H9 (cell line): Measurements from ENCODE around the gene TEX22. TPM values are rescaled to one million over a fixed set of nuclear protein-coding genes. Genes with fewer than 3 reads are reported as not detected.

ENCODE experiments used
- DNase-seq: peaks from one replicate; pipeline ENCODE4 v3.0.0-alpha.2; 2017
- H2AFZ ChIP-seq: one replicate; pipeline ENCODE4 v1.6.1; 2013; ENCODE audit warnings: mild to moderate bottlenecking, low read length, control low read depth, moderate library complexity
- H2AK5ac ChIP-seq: 2 replicates; pipeline ENCODE4 v1.6.1; 2013; ENCODE audit warnings: low read length, control low read depth, mixed read lengths; ENCODE audit not compliant: insufficient read length
- H2BK120ac ChIP-seq: one replicate; pipeline ENCODE4 v1.6.1; 2013; ENCODE audit warnings: low read depth, mild to moderate bottlenecking, low read length, control low read depth, inconsistent platforms; ENCODE audit not compliant: poor library complexity, severe bottlenecking
- H2BK12ac ChIP-seq: 2 replicates; pipeline ENCODE4 v1.6.1; 2013; ENCODE audit warnings: low read length, control low read depth, mixed read lengths, low read depth; ENCODE audit not compliant: insufficient read length
- H2BK15ac ChIP-seq: 2 replicates; pipeline ENCODE4 v1.6.1; 2013; ENCODE audit warnings: low read depth, low read length, control low read depth
- H2BK20ac ChIP-seq: one replicate; pipeline ENCODE4 v1.6.1; 2013; ENCODE audit warnings: low read depth, mild to moderate bottlenecking, low read length, control low read depth, inconsistent platforms; ENCODE audit not compliant: poor library complexity, severe bottlenecking
- H2BK5ac ChIP-seq: 2 replicates; pipeline ENCODE4 v1.6.1; 2013; ENCODE audit warnings: low read length, control low read depth, mixed read lengths; ENCODE audit not compliant: insufficient read length
- H3K14ac ChIP-seq: 2 replicates; pipeline ENCODE4 v1.6.1; 2013; ENCODE audit warnings: low read length, control low read depth; ENCODE audit not compliant: insufficient read depth
- H3K18ac ChIP-seq: 2 replicates; pipeline ENCODE4 v1.6.1; 2013; ENCODE audit warnings: low read depth, mild to moderate bottlenecking, mixed read lengths, low read length, control low read depth; ENCODE audit not compliant: insufficient read length
- H3K23ac ChIP-seq: 2 replicates; pipeline ENCODE4 v1.6.1; 2013; ENCODE audit warnings: low read length, control low read depth, mixed read lengths, low read depth; ENCODE audit not compliant: insufficient read length
- H3K23me2 ChIP-seq: 2 replicates; pipeline ENCODE4 v1.6.1; 2013; ENCODE audit warnings: low read depth, mild to moderate bottlenecking, mixed read lengths, low read length, control low read depth; ENCODE audit not compliant: insufficient read length, poor library complexity, severe bottlenecking
- H3K27ac ChIP-seq: 2 replicates; pipeline ENCODE4 v1.5.1; 2013; ENCODE audit warnings: low read length, control low read depth, mixed read lengths, low read depth; ENCODE audit not compliant: insufficient read length
- H3K27me3 ChIP-seq: 2 replicates; pipeline ENCODE4 v1.6.1; 2013; ENCODE audit warnings: low read length, control low read depth, inconsistent platforms; ENCODE audit not compliant: insufficient read depth
- H3K4ac ChIP-seq: 2 replicates; pipeline ENCODE4 v1.6.1; 2013; ENCODE audit warnings: low read depth, mild to moderate bottlenecking, control low read depth, inconsistent platforms, low read length, moderate library complexity
- H3K4me1 ChIP-seq: 2 replicates; pipeline ENCODE4 v1.6.1; 2013; ENCODE audit warnings: low read length, control low read depth, inconsistent platforms; ENCODE audit not compliant: insufficient read depth
- H3K4me2 ChIP-seq: 2 replicates; pipeline ENCODE4 v1.6.1; 2013; ENCODE audit warnings: low read length, control low read depth, mixed read lengths; ENCODE audit not compliant: insufficient read length, insufficient read depth
- H3K56ac ChIP-seq: 2 replicates; pipeline ENCODE4 v1.6.1; 2013; ENCODE audit warnings: low read depth, mild to moderate bottlenecking, mixed read lengths, low read length, control low read depth; ENCODE audit not compliant: insufficient read length
- H3K79me1 ChIP-seq: 2 replicates; pipeline ENCODE4 v1.6.1; 2013; ENCODE audit warnings: low read depth, mild to moderate bottlenecking, moderate library complexity, low read length, control low read depth, inconsistent platforms; ENCODE audit not compliant: insufficient read depth, poor library complexity, severe bottlenecking
- H3K79me2 ChIP-seq: 2 replicates; pipeline ENCODE4 v1.6.1; 2013; ENCODE audit warnings: low read length, control low read depth, inconsistent platforms; ENCODE audit not compliant: insufficient read depth
- H3K9ac ChIP-seq: 2 replicates; pipeline ENCODE4 v1.6.1; 2013; ENCODE audit warnings: low read length, control low read depth, mixed read lengths; ENCODE audit not compliant: insufficient read length; ENCODE audit errors: extremely low read depth
- H3K9me3 ChIP-seq: one replicate; pipeline ENCODE4 v1.6.1; 2013; ENCODE audit warnings: low read depth, low read length, inconsistent platforms; ENCODE audit not compliant: control insufficient read depth
- H3T11ph ChIP-seq: one replicate; pipeline ENCODE4 v1.6.1; 2013; ENCODE audit warnings: mild to moderate bottlenecking, low read length, control low read depth, inconsistent platforms
- H4K20me1 ChIP-seq: one replicate; pipeline ENCODE4 v1.6.1; 2013; ENCODE audit not compliant: control insufficient read depth, insufficient read length, insufficient read depth
- H4K5ac ChIP-seq: 2 replicates; pipeline ENCODE4 v1.6.1; 2013; ENCODE audit warnings: low read depth, mild to moderate bottlenecking, mixed read lengths, low read length, control low read depth; ENCODE audit not compliant: insufficient read length
- H4K8ac ChIP-seq: replicated peaks from 2 replicates; pipeline ENCODE4 v1.6.1; 2013; ENCODE audit warnings: low read length, control low read depth, mixed read lengths, low read depth; ENCODE audit not compliant: insufficient read length
- H4K91ac ChIP-seq: 2 replicates; pipeline ENCODE4 v1.6.1; 2013; ENCODE audit warnings: low read depth, mild to moderate bottlenecking, moderate library complexity, mixed read lengths, low read length, control low read depth; ENCODE audit not compliant: insufficient read length
- H3K27ac Mint-ChIP-seq, 3 experiments: 2 replicates in 2 of 3; 3 replicates in 1 of 3; pipeline ENCODE4 v1.8.0; 2020 to 2021; ENCODE audit warnings: mixed read lengths in 3 of 3, mild to moderate bottlenecking in 1 of 3, moderate library complexity in 1 of 3
- H3K27me3 Mint-ChIP-seq: 2 replicates; pipeline ENCODE4 v1.8.0; 2021; ENCODE audit warnings: low read depth, mild to moderate bottlenecking, moderate library complexity, mixed read lengths
- H3K36me3 Mint-ChIP-seq, 3 experiments: 2 replicates in 2 of 3; 3 replicates in 1 of 3; pipeline ENCODE4 v1.8.0; 2020 to 2021; ENCODE audit warnings: low read depth in 3 of 3, mixed read lengths in 3 of 3; ENCODE audit not compliant: insufficient read depth in 1 of 3
- H3K4me1 Mint-ChIP-seq, 2 experiments: 2 replicates each; pipeline ENCODE4 v1.8.0; 2020; ENCODE audit warnings: mixed read lengths in 2 of 2
- H3K4me3 Mint-ChIP-seq, 2 experiments: 2 replicates in 1 of 2; 3 replicates in 1 of 2; pipeline ENCODE4 v1.8.0; 2020 to 2021; ENCODE audit warnings: mild to moderate bottlenecking in 2 of 2, mixed read lengths in 2 of 2, moderate library complexity in 1 of 2
- H3K9me3 Mint-ChIP-seq, 2 experiments: 2 replicates in 1 of 2; 3 replicates in 1 of 2; pipeline ENCODE4 v1.8.0; 2020; ENCODE audit warnings: mild to moderate bottlenecking in 2 of 2, mixed read lengths in 2 of 2, moderate library complexity in 1 of 2
- CTCF ChIP-seq: fragments of 200-600 bp; sonication (generic); conservative IDR thresholded peaks from 3 replicates; pipeline ENCODE4 v1.8.0; 2021; ENCODE audit warnings: antibody characterized with exemption, mild to moderate bottlenecking
- WGBS: extraction: QIAGEN DNeasy Blood & Tissue Kit; methylation state at CpG from one replicate; pipeline ENCODE4 v1.1.7; 2013; ENCODE audit warnings: missing lambda C conversion rate, low lambda C conversion rate, mixed read lengths; ENCODE audit not compliant: insufficient read length; ENCODE audit errors: extremely low coverage; 5-methylcytosine and 5-hydroxymethylcytosine counted together
- total RNA-seq: library from RNA; stranded (reverse); gene quantifications from 2 replicates; pipeline ENCODE4 v1.2.1, GENCODE V29; 2021

Gene TEX22
- total RNA-seq, 1 experiment from 2014 or later = 0.83 TPM

- Histone ChIP-seq H4K91ac (no peak overlapping the region), H4K20me1 (no peaks in the 10 kb centered on the region), H2AFZ (no peak overlapping the region), H2BK20ac (no peak overlapping the region), H3K79me2 (peaks cover 52% of the 10 kb centered on the region; the same call in 1 of the 2 replicates), H3K9me3 (no peaks in the 10 kb centered on the region), H2BK12ac (no peak overlapping the region), H2BK120ac (no peak overlapping the region), H3K79me1 (peaks cover 27% of the 10 kb centered on the region), H3K18ac (no peak overlapping the region), H3K14ac (no peak overlapping the region), H3K27me3 (no peaks in the 10 kb centered on the region), H4K5ac (no peak overlapping the region), H3K4me2 (no peak overlapping the region), H3K23me2 (peaks cover 4% of the 10 kb centered on the region), H3K9ac (no peak overlapping the region), H2BK5ac (no peak overlapping the region), H3K27ac (no peak overlapping the region), H2AK5ac (no peak overlapping the region), H3K23ac (no peak overlapping the region), H3T11ph (no peak overlapping the region), H4K8ac (no peak overlapping the region), H3K4me1 (no peaks in the 10 kb centered on the region), H2BK15ac (no peak overlapping the region), H3K4ac (no peak overlapping the region), H3K56ac (no peak overlapping the region)
- no CpG with 5 or more reads among the region's 21 CpGs for whole genome bisulfite sequencing
- no peak for DNase-seq
- H3K36me3 Mint-ChIP-seq = peaks cover 45 to 70% (median 54%) of the 10 kb centered on the region in 3 experiments
- H3K27me3 Mint-ChIP-seq = no peaks in the 10 kb centered on the region
- H3K9me3 Mint-ChIP-seq = peaks cover 0 to 3% of the 10 kb centered on the region in 2 experiments; a peak in 1 of 5 replicates
- H3K27ac Mint-ChIP-seq = peak overlapping the region in 1 of 3 experiments; percentile 83; a peak in 1 of 7 replicates
- no peak overlapping the region for H3K4me3 Mint-ChIP-seq
- H3K4me1 Mint-ChIP-seq = peaks cover 11 to 13% of the 10 kb centered on the region in 2 experiments
- TF ChIP-seq CTCF = no peak
These were observed 28.2 kb downstream of the TEX22 start for GRCh38 chr14:105426416-105427130.
